Sciatic nerve (tissue), 2 donors: ENCODE results near the gene PTPRZ1. TPM values are rescaled to one million over a fixed set of nuclear protein-coding genes. Genes with fewer than 3 reads are reported as not detected.

ENCODE experiments used
- ATAC-seq: fragments of 200-7000 bp; cut with Tn5 transposase; one replicate; pipeline ENCODE4 v1.9.1; 2020; ENCODE audit warnings: mild to moderate bottlenecking, moderate library complexity
- DNase-seq: peaks from one replicate; pipeline ENCODE4 v3.0.0-alpha.2; 2020; ENCODE audit warnings: low spot score
- intact Hi-C: fragments of 100-400 bp; cut with DNase I; formaldehyde crosslinking; loops from one replicate; pipeline ENCODE4 v1.14.2; 2022
- total RNA-seq: library from RNA; stranded (reverse); fragmentation: NEBNext Ultra II Directional; extraction: Animal tissue kit (Norgen Biotek cat#: 25700); gene quantifications from one replicate; pipeline ENCODE4 v1.2.1, GENCODE V29; 2021
- donor health status: DM: no; HTN: no; CAD: no.
- donor health status: DM: no; HTN: no; CAD: no.

PTPRZ1 gene
- total RNA-seq, 1 donor from 2014 or later: 8.8 TPM

- DNase-seq (no peak), ATAC-seq (no peak)
- intact Hi-C loops: no loop called here
These were observed 68.0 kb downstream of the PTPRZ1 start for GRCh38 chr7:121940918-121941317.

DNA sequence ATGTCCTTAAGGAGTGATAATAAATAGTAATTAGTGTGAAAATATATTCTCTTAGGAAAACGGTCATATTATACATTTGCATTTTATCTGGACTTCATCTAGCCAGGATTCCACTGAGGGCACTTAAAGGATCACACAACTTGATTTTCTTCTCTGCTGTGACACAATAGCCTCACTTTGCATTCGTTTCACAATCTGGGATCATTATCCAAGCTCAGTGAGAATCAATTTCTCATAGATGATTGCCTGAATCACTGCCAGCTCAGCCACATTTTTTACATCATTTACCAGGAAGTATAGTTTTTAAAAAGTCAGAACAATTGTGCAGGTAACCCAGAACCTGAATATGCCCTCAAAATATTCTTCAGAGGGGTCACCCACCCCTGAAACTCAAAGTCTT lies 68.9 kb downstream of the PTPRZ1 start:
- DNase-seq (no peak), ATAC-seq (no peak)
- intact Hi-C loops: no loop called here

- no peak for ATAC-seq
- DNase-seq: no peak
- intact Hi-C loops: no loop called here
These were observed 72.1 kb downstream of the PTPRZ1 start for GRCh38 chr7:121945066-121945465.

- intact Hi-C loops: no loop called here
- no peak for ATAC-seq
- no peak for DNase-seq
These were observed 72.7 kb downstream of the PTPRZ1 start for GRCh38 chr7:121945480-121946236.

GRCh38 chr7:121953164-121953563 lies 80.2 kb downstream of the PTPRZ1 start:
- intact Hi-C loops: no loop called here
- DNase-seq (no peak), ATAC-seq (no peak)

DNA sequence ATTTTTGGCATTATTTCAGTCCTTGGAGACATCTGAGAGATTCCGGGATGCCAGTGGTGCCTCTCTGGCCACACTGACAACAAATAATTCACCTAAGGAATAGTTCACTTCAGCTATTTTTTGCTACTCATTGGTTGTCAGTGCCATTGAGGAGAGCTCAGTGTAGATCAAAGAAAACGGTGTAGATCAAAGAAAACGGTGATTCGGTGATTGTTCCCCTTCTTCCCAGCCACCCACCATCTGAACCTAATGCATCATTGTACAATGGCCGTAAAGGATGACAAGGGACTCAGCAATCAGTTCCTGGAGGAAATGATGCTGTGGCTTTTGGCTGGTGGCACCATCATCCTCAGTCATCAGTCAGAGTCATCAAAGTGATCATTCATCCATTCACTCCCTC lies 80.6 kb downstream of the PTPRZ1 start:
- intact Hi-C loops: no loop called here
- ATAC-seq (no peak), DNase-seq (no peak)

- DNase-seq: no peak
- intact Hi-C loops: no loop called here
- ATAC-seq: no peak
These were observed 81.8 kb downstream of the PTPRZ1 start for GRCh38 chr7:121954803-121955202.

DNA sequence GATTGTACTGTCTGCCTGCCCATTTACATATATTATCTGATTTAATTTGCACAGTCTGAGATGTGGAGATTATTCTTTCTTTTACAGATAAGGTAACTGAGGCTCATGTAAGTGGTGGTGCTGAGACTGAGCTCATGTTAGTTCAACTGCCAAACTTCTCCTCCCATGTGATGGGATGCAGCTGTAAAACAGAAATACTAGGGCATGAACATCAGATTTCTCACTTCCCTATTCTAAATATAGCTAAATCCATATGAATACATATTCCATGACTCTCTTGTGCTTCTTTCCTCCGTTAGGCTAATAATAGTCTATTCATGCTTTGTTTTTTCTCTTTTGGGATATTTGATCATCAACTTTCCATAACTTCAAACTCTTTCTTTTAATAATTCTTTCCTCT lies 84.7 kb downstream of the PTPRZ1 start:
- ATAC-seq: no peak
- DNase-seq: no peak
- intact Hi-C loops: no loop called here

- DNase-seq (no peak), ATAC-seq (no peak)
- intact Hi-C loops: no loop called here
These were observed 87.7 kb downstream of the PTPRZ1 start for GRCh38 chr7:121960678-121961077.

DNA sequence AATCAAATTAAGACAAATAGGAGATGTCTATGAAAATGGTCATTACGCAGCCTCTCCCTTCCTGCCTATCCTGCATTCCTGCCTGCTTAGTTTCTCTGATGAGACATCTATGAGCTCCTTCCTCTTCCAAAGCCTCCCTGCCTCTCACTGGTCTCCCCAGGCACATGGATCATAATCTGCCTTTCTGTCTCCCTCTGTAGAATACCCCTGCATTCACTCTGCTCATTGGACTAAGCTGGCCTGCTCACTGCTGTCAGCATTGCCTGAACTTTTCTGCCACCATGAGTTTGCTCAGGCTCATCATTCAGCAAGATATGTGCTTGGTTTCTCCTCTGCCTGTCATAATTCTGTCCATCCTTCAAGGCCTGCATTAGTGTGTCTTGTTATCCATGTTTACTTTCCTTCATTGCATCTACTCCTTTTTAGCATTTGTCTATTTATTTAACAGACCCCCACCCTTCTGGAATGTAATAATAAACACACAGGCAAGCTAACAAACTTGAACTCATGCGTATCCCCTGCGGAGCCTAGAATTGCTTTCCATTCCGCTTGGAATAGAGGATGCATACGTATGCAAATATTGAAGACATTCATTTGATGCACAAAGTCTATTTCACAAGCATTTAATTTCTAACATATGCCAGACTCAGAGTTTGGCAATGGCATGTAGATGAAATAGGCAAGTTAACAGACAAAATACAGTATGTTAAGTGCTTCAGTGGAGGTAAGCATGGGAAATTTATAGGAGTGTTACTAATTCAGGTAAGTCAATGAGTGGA lies 88.3 kb downstream of the PTPRZ1 start:
- DNase-seq: no peak
- no peak for ATAC-seq
- intact Hi-C loops: no loop called here

DNA sequence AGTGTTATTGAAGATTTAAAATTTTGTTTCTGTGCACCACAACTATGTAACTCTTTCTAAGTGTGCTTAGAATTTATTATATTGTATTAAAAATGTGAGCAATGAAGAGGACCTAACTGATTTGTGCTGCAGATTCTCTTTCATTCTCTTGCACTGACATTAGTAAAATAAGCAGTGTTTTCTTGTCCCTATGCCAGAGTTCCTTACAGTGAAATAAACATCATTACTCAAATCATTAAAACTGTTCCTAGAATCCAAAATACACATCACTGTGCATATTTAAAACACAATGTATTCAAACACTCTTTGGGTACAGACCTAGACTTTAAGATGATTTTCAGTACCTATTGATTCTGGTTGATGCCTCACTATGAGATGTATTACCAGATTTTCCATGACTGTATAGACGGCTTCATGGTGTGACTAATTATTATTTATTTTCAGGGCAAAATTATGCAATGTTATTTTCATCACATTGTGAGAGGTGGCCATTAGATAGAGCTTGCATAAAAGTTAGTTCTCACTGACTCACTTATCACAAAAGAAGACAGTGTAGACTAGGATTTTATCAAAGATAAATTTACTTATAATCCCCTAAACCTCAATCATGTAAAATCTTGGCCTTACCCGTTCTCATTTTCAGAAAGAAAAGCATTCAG lies 93.4 kb downstream of the PTPRZ1 start:
- intact Hi-C loops: no loop called here
- DNase-seq: no peak
- ATAC-seq: no peak

DNA sequence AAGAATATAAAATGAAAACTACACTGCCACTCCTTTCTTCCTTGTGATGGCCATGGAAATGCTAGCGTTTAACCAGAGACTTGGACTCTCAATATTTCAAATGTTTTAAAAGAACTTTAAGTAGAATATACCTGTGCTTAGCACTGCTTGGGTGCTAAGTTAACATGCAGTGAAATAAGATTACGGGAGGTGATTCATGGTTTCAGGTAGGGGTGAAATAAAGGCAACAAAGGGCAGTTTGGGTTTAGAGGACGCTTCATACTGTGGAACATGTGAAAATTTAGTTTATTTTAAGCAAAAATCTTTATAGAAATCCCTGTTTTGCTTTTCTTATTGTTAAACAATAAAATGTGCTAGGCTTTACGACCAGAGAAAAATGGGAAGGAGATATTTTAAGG lies 94.0 kb downstream of the PTPRZ1 start:
- DNase-seq: no peak
- ATAC-seq: no peak
- intact Hi-C loops: no loop called here

GRCh38 chr7:121985476-121986030 lies 112.6 kb downstream of the PTPRZ1 start:
- intact Hi-C loops: no loop called here
- ATAC-seq (no peak), DNase-seq (no peak)

GRCh38 chr7:121992068-121992467 lies 119.1 kb downstream of the PTPRZ1 start:
- DNase-seq (no peak), ATAC-seq (no peak)
- intact Hi-C loops: no loop called here

GRCh38 chr7:121994625-121995410 lies 121.9 kb downstream of the PTPRZ1 start:
- intact Hi-C loops: no loop called here
- ATAC-seq: peak; percentile 81
- DNase-seq: peak; percentile 71

- ATAC-seq: no peak
- intact Hi-C loops: no loop called here
- no peak for DNase-seq
These were observed 133.7 kb downstream of the PTPRZ1 start for GRCh38 chr7:122006687-122007086.

GRCh38 chr7:122010116-122010515 lies 137.2 kb downstream of the PTPRZ1 start:
- no peak for DNase-seq
- intact Hi-C loops: no loop called here
- ATAC-seq: no peak

- no peak for DNase-seq
- intact Hi-C loops: no loop called here
- ATAC-seq: no peak
These were observed 140.1 kb downstream of the PTPRZ1 start for GRCh38 chr7:122013065-122013464.

DNA sequence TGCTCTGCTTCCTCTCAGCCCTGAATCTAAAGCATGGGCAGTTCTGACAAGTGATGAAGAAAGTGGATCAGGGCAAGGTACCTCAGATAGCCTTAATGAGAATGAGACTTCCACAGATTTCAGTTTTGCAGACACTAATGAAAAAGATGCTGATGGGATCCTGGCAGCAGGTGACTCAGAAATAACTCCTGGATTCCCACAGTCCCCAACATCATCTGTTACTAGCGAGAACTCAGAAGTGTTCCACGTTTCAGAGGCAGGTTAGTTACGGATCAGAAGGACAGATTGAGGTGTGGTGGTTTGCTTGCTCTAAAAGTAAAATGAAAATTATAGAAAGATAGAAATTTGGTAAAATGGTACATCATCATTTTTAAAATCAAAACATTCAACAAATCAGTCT lies 140.7 kb downstream of the PTPRZ1 start:
- no peak for ATAC-seq
- intact Hi-C loops: no loop called here
- DNase-seq: no peak
